HL-60 (cell line): ENCODE measurements around the gene OR3A2.
"Not testable (repeated sequence)": the region's sequence is repeated elsewhere in the genome, so short reads cannot be mapped to it uniquely, and the experiment has no call there.

Source experiments
- DNase-seq, 2 experiments: peaks; one replicate each; pipeline ENCODE4 v3.0.0-alpha.2; 2010 to 2020; ENCODE audit warnings: low read depth in 1 of 2, low spot score in 1 of 2
- H3K27ac ChIP-seq: fragments of 250-450 bp; sonication (Bioruptor Pico); replicated peaks from 2 replicates; pipeline ENCODE4 v1.5.1; 2020; ENCODE audit warnings: mild to moderate bottlenecking, moderate library complexity
- H3K27me3 ChIP-seq: fragments of 250-450 bp; sonication (Bioruptor Pico); 2 replicates; pipeline ENCODE4 v1.5.1; 2021; ENCODE audit warnings: mild to moderate bottlenecking, moderate library complexity; ENCODE audit not compliant: insufficient read depth, poor library complexity, severe bottlenecking
- H3K4me3 ChIP-seq: replicated peaks from 2 replicates; pipeline ENCODE4 v1.5.1; 2011; ENCODE audit warnings: mild to moderate bottlenecking, control low read depth, low read length; ENCODE audit not compliant: insufficient read depth
- CTCF ChIP-seq: IDR thresholded peaks from one replicate; pipeline ENCODE4 v1.5.1; 2011; ENCODE audit warnings: low read length, control low read depth, inconsistent platforms; ENCODE audit not compliant: insufficient read depth
- GABPA ChIP-seq: IDR thresholded peaks from 2 replicates; pipeline ENCODE4 v1.6.1; 2012; ENCODE audit warnings: low read depth
- POLR2AphosphoS5 ChIP-seq: IDR thresholded peaks from 2 replicates; pipeline ENCODE4 v1.6.1; 2012; ENCODE audit warnings: low read depth
- REST ChIP-seq: IDR thresholded peaks from 2 replicates; pipeline ENCODE4 v1.6.1; 2012; ENCODE audit warnings: low read depth; ENCODE audit not compliant: insufficient replicate concordance
- SPI1 ChIP-seq: IDR thresholded peaks from 2 replicates; pipeline ENCODE4 v1.6.1; 2012; ENCODE audit warnings: low read depth, mild to moderate bottlenecking, borderline replicate concordance

Gene OR3A2

GRCh38 chr17:3415610-3416009 is 29.5 kb upstream of the OR3A2 start:
- no peak overlapping the region for H3K4me3 ChIP-seq
- H3K27ac ChIP-seq = no peak overlapping the region
- TF ChIP-seq SPI1 (no peak), GABPA (no peak)
- no peaks in the 10 kb centered on the region for H3K27me3 ChIP-seq
- DNase-seq = no peak

- H3K4me3 ChIP-seq, H3K27me3 ChIP-seq, DNase-seq, H3K27ac ChIP-seq: not testable (repeated sequence)
Observed at GRCh38 chr17:3412216-3412615, 26.1 kb upstream of the OR3A2 start.

GRCh38 chr17:3411070-3411469 is 25.0 kb upstream of the OR3A2 start, which contains the start of gene OR3A3:
OR3A3 (plus strand) TSS chr17:3411370.
- TF ChIP-seq SPI1 = no peak
- TF ChIP-seq REST = no peak
- no peak for TF ChIP-seq POLR2AphosphoS5
- TF ChIP-seq CTCF = no peak
- TF ChIP-seq GABPA = no peak
- no peaks in the 10 kb centered on the region for H3K27me3 ChIP-seq
- no peak within 1 kb of the TSS for H3K4me3 ChIP-seq
- H3K27ac ChIP-seq = no peak within 1 kb of the TSS
- no peak for DNase-seq

- not testable (repeated sequence) for H3K4me3 ChIP-seq, H3K27me3 ChIP-seq, DNase-seq, H3K27ac ChIP-seq
Observed at GRCh38 chr17:3403856-3404255, 17.7 kb upstream of the OR3A2 start.

- no peak for DNase-seq
- Histone ChIP-seq H3K4me3 (no peak overlapping the region), H3K27me3 (no peaks in the 10 kb centered on the region), H3K27ac (no peak overlapping the region)
- TF ChIP-seq SPI1 = no peak
- no peak for TF ChIP-seq POLR2AphosphoS5
- TF ChIP-seq REST = no peak
- TF ChIP-seq GABPA = no peak
- no peak for TF ChIP-seq CTCF
Observed at GRCh38 chr17:3401786-3402185, 15.7 kb upstream of the OR3A2 start.
